ENCODE data around the gene CNTFR. TPM values are rescaled to one million over a fixed set of nuclear protein-coding genes. Genes with fewer than 3 reads are reported as not detected.

The CNTFR gene
- total RNA-seq, 1 experiment from 2014 or later: 0.39 TPM

DNA sequence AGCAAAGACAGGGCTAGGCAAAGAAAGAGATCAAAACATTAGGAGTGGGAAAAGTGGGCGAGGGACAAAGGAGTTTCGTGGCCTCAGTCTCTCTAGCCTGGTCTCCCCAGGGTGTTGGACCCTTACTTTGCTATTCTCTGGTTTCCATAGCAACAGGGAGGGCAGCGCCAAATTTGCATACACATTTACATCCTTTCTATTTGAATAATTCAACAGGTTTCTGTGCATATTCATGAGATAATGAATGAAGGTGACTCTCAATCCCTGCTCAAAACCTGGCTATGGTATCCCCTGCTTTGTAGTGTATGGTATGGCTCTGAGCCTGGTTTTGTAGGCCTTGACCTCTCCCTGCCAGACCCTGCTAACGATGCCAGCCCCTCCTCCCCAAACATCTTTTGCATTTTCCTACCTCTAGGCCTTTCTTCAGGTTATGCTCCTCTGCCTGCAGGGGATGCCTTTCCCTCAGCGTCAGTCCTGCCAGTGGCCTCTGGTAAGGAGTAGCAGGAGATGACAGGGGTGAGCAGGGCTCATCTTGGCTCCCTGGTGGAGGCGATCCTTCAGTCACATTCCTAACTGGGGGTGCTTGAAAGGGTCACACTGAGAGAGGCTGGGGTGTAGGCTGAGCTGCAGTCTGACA lies 12.5 kb upstream of the CNTFR start:
- Mint-ChIP-seq H3K9me3 (ENCODE audit: unreplicated experiment) (no peaks in the 10 kb centered on the region), H3K27ac (ENCODE audit: unreplicated experiment) (no peak overlapping the region), H3K4me1 (ENCODE audit: low read depth, unreplicated experiment) (no peaks in the 10 kb centered on the region), H3K27me3 (ENCODE audit: insufficient read depth, unreplicated experiment) (peaks cover 3% of the 10 kb centered on the region), H3K36me3 (ENCODE audit: insufficient read depth, unreplicated experiment) (no peaks in the 10 kb centered on the region), H3K4me3 (ENCODE audit: unreplicated experiment) (no peak overlapping the region)
- intact Hi-C loops (cut with micrococcal nuclease; ENCODE audit: unreplicated experiment): loop anchor here (2.0 kb wide), 3 partner anchors 101 to 349 kb away; no protein-coding TSS in a partner anchor
- no peak for DNase-seq
- Histone ChIP-seq H3K4me3 (ENCODE audit: low read depth, low read length) (no peak overlapping the region), H3K27me3 (replicated peaks; ENCODE audit: control insufficient read depth, insufficient read depth, low read length) (no peaks in the 10 kb centered on the region), H3K4me1 (peaks cover 4% of the 10 kb centered on the region), H3K9me3 (no peaks in the 10 kb centered on the region), H3K36me3 (ENCODE audit: control insufficient read depth, insufficient read depth, low read length) (no peaks in the 10 kb centered on the region)
- TF ChIP-seq, protein P1, sequence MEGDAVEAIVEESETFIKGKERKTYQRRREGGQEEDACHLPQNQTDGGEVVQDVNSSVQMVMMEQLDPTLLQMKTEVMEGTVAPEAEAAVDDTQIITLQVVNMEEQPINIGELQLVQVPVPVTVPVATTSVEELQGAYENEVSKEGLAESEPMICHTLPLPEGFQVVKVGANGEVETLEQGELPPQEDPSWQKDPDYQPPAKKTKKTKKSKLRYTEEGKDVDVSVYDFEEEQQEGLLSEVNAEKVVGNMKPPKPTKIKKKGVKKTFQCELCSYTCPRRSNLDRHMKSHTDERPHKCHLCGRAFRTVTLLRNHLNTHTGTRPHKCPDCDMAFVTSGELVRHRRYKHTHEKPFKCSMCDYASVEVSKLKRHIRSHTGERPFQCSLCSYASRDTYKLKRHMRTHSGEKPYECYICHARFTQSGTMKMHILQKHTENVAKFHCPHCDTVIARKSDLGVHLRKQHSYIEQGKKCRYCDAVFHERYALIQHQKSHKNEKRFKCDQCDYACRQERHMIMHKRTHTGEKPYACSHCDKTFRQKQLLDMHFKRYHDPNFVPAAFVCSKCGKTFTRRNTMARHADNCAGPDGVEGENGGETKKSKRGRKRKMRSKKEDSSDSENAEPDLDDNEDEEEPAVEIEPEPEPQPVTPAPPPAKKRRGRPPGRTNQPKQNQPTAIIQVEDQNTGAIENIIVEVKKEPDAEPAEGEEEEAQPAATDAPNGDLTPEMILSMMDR (IDR thresholded peaks at IDR 0.05; ENCODE audit: insufficient read depth in 1 of 2, low read depth in 1 of 2, low read length in 1 of 2, severe bottlenecking in 1 of 2, unreplicated experiment in 1 of 2): no peak
- ChIA-PET POLR2A (no interaction called here), CTCF (interaction anchor here (0.6 to 1.1 kb wide), 4 partner anchors 54 to 198 kb away, joined by 3 to 6 read pairs (median 3); no protein-coding TSS in a partner anchor)
- no TSS peak for BruUV-seq (replicated peaks)

DNA sequence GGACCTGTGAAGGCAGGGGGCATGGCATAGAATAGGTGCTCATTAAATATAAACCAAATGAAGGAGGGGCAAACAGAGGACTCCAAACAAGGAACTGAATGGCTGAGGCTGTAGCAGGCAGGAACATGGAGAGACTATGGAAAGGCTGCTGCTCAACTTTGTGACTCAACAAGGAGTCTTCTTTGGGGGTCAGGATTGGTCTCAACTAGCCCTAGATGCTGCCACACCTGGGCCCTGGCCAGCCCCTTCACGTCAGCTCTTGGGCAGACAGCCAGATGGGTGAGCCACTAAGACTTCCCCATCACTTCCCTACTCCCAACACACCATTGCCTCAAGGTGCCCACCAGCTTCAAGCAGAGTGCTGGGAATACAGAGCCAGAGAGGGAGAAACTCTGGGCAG lies 11.4 kb upstream of the CNTFR start:
- intact Hi-C loops (cut with micrococcal nuclease; ENCODE audit: unreplicated experiment): no loop called here
- H3K9me3 Mint-ChIP-seq (ENCODE audit: unreplicated experiment): no peaks in the 10 kb centered on the region

DNA sequence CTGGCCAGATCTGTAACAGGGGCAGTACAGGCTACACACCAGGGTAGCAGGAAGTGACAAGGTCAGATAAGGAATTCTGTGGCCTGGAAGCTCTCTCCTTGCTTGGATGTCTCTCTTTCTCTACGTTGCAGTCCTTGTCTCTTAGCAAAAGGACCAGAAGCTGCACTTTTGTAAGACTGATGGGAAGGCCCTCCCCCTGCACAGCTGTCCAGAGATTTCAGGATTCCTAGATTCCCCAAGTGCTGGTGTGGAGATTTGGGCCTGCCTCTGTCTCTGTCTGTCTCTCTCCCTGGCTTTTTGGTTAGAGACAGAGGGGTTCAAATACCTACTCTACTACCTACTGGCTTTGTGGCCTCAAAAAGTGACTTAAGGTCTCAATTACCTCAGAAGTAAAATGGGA lies 10.0 kb upstream of the CNTFR start:
- Mint-ChIP-seq H3K4me1 (ENCODE audit: low read depth, unreplicated experiment) (no peaks in the 10 kb centered on the region), H3K36me3 (ENCODE audit: insufficient read depth, unreplicated experiment) (no peaks in the 10 kb centered on the region), H3K9me3 (ENCODE audit: unreplicated experiment) (no peaks in the 10 kb centered on the region), H3K27ac (ENCODE audit: unreplicated experiment) (no peak overlapping the region), H3K4me3 (ENCODE audit: unreplicated experiment) (no peak overlapping the region), H3K27me3 (ENCODE audit: insufficient read depth, unreplicated experiment) (peaks cover 11% of the 10 kb centered on the region)
- intact Hi-C loops (cut with micrococcal nuclease; ENCODE audit: unreplicated experiment): no loop called here
- Histone ChIP-seq H3K27me3 (replicated peaks; ENCODE audit: control insufficient read depth, insufficient read depth, low read length) (no peaks in the 10 kb centered on the region; the same call in 1 of the 2 replicates), H3K36me3 (ENCODE audit: control insufficient read depth, insufficient read depth, low read length) (no peaks in the 10 kb centered on the region), H3K9me3 (no peaks in the 10 kb centered on the region), H3K4me3 (ENCODE audit: low read depth, low read length) (no peak overlapping the region), H3K4me1 (no peaks in the 10 kb centered on the region)
- DNase-seq: no peak
- TF ChIP-seq, protein P1 (IDR thresholded peaks at IDR 0.05; ENCODE audit: insufficient read depth in 1 of 2, low read depth in 1 of 2, low read length in 1 of 2, severe bottlenecking in 1 of 2, unreplicated experiment in 1 of 2): no peak
- ChIA-PET POLR2A (no interaction called here), CTCF (interaction anchor here (1.4 to 1.6 kb wide), 2 partner anchors 51 to 196 kb away, joined by 4 to 5 read pairs; no protein-coding TSS in a partner anchor)
- BruUV-seq (replicated peaks): no TSS peak

More for the DNA sequence above, 11.4 kb upstream of the CNTFR start:
- Mint-ChIP-seq H3K27me3 (ENCODE audit: insufficient read depth, unreplicated experiment) (peaks cover 11% of the 10 kb centered on the region), H3K27ac (ENCODE audit: unreplicated experiment) (no peak overlapping the region), H3K4me1 (ENCODE audit: low read depth, unreplicated experiment) (no peaks in the 10 kb centered on the region), H3K36me3 (ENCODE audit: insufficient read depth, unreplicated experiment) (no peaks in the 10 kb centered on the region), H3K4me3 (ENCODE audit: unreplicated experiment) (no peak overlapping the region)
- ChIA-PET POLR2A (no interaction called here), CTCF (interaction anchor here (0.6 kb wide), 1 partner anchor 183 kb away, joined by 3 read pairs; no protein-coding TSS in a partner anchor)
- H3K36me3 ChIP-seq (ENCODE audit: control insufficient read depth, insufficient read depth, low read length): no peaks in the 10 kb centered on the region
- BruUV-seq (replicated peaks): no TSS peak
- no peaks in the 10 kb centered on the region for H3K9me3 ChIP-seq
- H3K4me1 ChIP-seq: no peaks in the 10 kb centered on the region
- no peak overlapping the region for H3K4me3 ChIP-seq (ENCODE audit: low read depth, low read length)
- TF ChIP-seq, protein P1 (IDR thresholded peaks at IDR 0.05; ENCODE audit: insufficient read depth in 1 of 2, low read depth in 1 of 2, low read length in 1 of 2, severe bottlenecking in 1 of 2, unreplicated experiment in 1 of 2): no peak
- H3K27me3 ChIP-seq (replicated peaks; ENCODE audit: control insufficient read depth, insufficient read depth, low read length): no peaks in the 10 kb centered on the region; the same call in 1 of the 2 replicates
- DNase-seq: no peak

All from Caco-2 (cell line).